GM13976 (cell line): Measurements from ENCODE around the gene DEFB127.

Experiments used
- DNase-seq: peaks from one replicate; pipeline ENCODE4 v3.0.0; 2012; ENCODE audit warnings: low spot score
- CTCF ChIP-seq: IDR thresholded peaks from 2 replicates; pipeline ENCODE4 v1.5.1; 2012; ENCODE audit warnings: borderline replicate concordance, mild to moderate bottlenecking; ENCODE audit not compliant: insufficient read depth; ENCODE audit errors: extremely low read depth, missing control alignments, control extremely low read depth
- in situ Hi-C: fragments of 300-500 bp; cut with MboI; formaldehyde crosslinking; loops from one replicate; pipeline ENCODE4 v1.12.0; 2022; ENCODE audit warnings: low sequenced_read_pairs, mixed read lengths, inconsistent platforms; ENCODE audit not compliant: unreplicated experiment

Gene DEFB127

DNA sequence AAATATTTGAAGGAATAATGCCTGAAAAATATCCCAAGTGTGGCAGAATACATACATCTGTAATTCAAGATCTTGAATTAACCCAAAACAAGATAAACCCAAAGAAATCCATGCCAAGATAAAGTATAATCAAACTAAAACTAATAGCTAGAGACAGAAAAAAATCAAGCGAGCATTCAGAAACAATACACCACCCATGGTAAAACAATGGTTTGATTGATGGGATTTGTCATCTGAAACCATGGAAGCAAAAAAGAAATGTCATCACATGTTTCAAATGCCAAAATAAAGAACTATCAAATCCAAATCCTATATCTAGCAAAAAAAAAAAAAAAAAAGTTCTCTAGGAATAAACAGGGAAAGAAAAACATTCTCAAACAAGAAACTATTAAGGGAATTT lies 5.1 kb upstream of the DEFB127 start:
- no peak for DNase-seq
- in situ Hi-C loops, result no loop called here
- TF ChIP-seq CTCF, result no peak

- DNase-seq, result no peak
- in situ Hi-C loops, result no loop called here
- no peak for TF ChIP-seq CTCF
Measured at GRCh38 chr20:164618-165017, 7.4 kb downstream of the DEFB127 start.

GRCh38 chr20:168876-169275 lies 11.6 kb downstream of the DEFB127 start:
- in situ Hi-C loops, result no loop called here
- no peak for TF ChIP-seq CTCF
- DNase-seq, result no peak

DNA sequence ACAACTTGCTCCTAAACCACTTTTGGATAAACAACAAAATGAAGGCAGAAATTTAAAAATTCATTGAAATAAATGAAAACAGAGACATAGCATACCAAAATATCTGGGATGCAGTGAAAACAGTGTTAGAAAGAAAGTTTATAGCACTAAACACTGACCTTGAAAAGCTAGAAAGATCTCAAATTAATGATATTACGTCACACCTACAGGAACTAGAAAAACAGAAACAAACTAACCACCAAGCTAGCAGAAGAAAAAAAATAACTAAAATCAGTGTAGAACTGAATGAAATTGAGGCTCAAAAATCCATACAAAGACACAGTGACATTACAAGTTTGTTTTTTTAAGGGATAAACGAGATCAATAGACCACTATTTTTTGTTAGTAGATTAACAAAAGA lies 27.0 kb downstream of the DEFB127 start:
- DNase-seq, result no peak
- in situ Hi-C loops, result no loop called here
- no peak for TF ChIP-seq CTCF

DNA sequence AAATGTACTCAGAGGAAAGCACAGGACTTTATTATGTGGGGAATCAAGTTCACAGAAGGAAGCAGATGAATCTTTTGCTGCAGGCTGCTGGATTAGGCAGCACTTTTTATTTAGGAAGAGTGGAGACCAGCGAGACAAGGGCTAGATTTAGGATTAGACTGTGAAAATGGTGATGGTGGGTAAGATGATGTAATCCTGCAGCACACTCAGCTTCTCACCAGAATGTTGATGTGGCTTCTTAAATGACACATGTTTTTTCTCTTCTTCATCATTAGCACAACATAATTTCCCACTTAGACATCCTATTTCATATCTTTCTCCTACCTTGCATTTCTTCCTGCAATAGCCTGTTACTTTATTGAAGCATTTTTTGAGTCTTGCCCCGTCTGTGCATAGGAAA lies 30.5 kb downstream of the DEFB127 start:
- DNase-seq, result no peak
- TF ChIP-seq CTCF, result no peak
- in situ Hi-C loops, result no loop called here

GRCh38 chr20:189611-190010 lies 32.4 kb downstream of the DEFB127 start, which contains the start of gene DEFB128:
TSS of gene DEFB128 (minus strand) at chr20:189711. CDS start at chr20:189623, 88 bp downstream.
- in situ Hi-C loops, result no loop called here
- DNase-seq, result no peak
- no peak for TF ChIP-seq CTCF

GRCh38 chr20:198225-198624 lies 41.0 kb downstream of the DEFB127 start:
- DNase-seq, result no peak
- TF ChIP-seq CTCF, result no peak
- in situ Hi-C loops, result no loop called here
